GM12878 (cell line): Measurements from ENCODE around the gene KRTAP5-8. TPM values are rescaled to one million over a fixed set of nuclear protein-coding genes. Genes with fewer than 3 reads are reported as not detected.

Experiments
- ATAC-seq: fragments of 200-7000 bp; cut with Tn5 transposase; 3 replicates; pipeline ENCODE4 v1.9.1; 2020; ENCODE audit warnings: mild to moderate bottlenecking, moderate library complexity
- BruUV-seq: library from RNA; stranded (reverse); fragments of 400-500 nt; replicated peaks from 2 replicates; lab custom pipeline; 2021; lab: Mats Ljungman, UMichigan
- CTCF ChIA-PET: fragments of 300-600 bp; sonication (Branson Sonifier 250); formaldehyde crosslinking; extraction: SDS; loops from one replicate; lab custom pipeline; 2021; ENCODE audit warnings: inconsistent platforms; lab: Yijun Ruan, JAX
- POLR2A ChIA-PET: fragments of 350-600 bp; formaldehyde crosslinking; extraction: SDS; loops from one replicate; lab custom pipeline; 2021; ENCODE audit warnings: inconsistent platforms; lab: Charles Lee
- RAD21 ChIA-PET: fragments of 300-600 bp; sonication (Branson Sonifier 250); formaldehyde crosslinking; loops from one replicate; lab custom pipeline; 2023; ENCODE audit warnings: antibody characterized with exemption; ENCODE audit not compliant: unreplicated experiment; lab: Charles Lee
- SMC1A ChIA-PET: fragments of 300-600 bp; sonication (Branson Sonifier 250); formaldehyde crosslinking; loops from one replicate; lab custom pipeline; 2023; ENCODE audit not compliant: unreplicated experiment, uncharacterized antibody; lab: Charles Lee
- DNase-seq: peaks from one replicate; pipeline ENCODE4 v3.0.0-alpha.2; 2011; ENCODE audit warnings: low read depth, low spot score
- FAIRE-seq: peaks from 3 replicates; lab custom pipeline; 2011; peaks lifted over from hg19 to GRCh38; lab: Jason Lieb, UNC
- H2AFZ ChIP-seq: 2 replicates; pipeline ENCODE4 v1.6.0; 2011; ENCODE audit warnings: low read depth, low read length, control low read depth; ENCODE audit not compliant: control insufficient read depth
- H3K27ac ChIP-seq: 2 replicates; pipeline ENCODE4 v1.5.1; 2011; ENCODE audit warnings: control low read depth; ENCODE audit not compliant: control insufficient read depth, insufficient read depth
- H3K27me3 ChIP-seq, 2 experiments: replicated peaks in 1 of 2; 2 replicates each; pipeline versions ENCODE4 v1.6.0 to v1.6.1; 2011; ENCODE audit warnings: low read length in 1 of 2; ENCODE audit not compliant: control insufficient read depth in 2 of 2, insufficient read depth in 2 of 2
- H3K36me3 ChIP-seq, 2 experiments: 2 replicates each; pipeline ENCODE4 v1.5.1; 2011; ENCODE audit warnings: low read length in 1 of 2; ENCODE audit not compliant: control insufficient read depth in 2 of 2, insufficient read depth in 2 of 2
- H3K4me1 ChIP-seq: 2 replicates; pipeline ENCODE4 v1.6.1; 2011; ENCODE audit warnings: mild to moderate bottlenecking, low read length, moderate library complexity, mixed read lengths; ENCODE audit not compliant: control insufficient read depth, insufficient read depth
- H3K4me2 ChIP-seq: 2 replicates; pipeline ENCODE4 v1.6.0; 2011; ENCODE audit warnings: control low read depth; ENCODE audit not compliant: control insufficient read depth, insufficient read depth
- H3K4me3 ChIP-seq: fragments of 200-600 bp; sonication (generic); 2 replicates; pipeline ENCODE4 v1.5.1; 2016
- H3K79me2 ChIP-seq: 2 replicates; pipeline ENCODE4 v1.6.0; 2011; ENCODE audit warnings: low read length; ENCODE audit not compliant: control insufficient read depth, insufficient read depth
- H3K9ac ChIP-seq: 2 replicates; pipeline ENCODE4 v1.8.0; 2011; ENCODE audit warnings: low read length, control low read depth, mixed read lengths; ENCODE audit not compliant: control insufficient read depth, insufficient read depth
- H3K9me3 ChIP-seq: replicated peaks from 3 replicates; pipeline ENCODE4 v1.5.1; 2011; ENCODE audit warnings: mild to moderate bottlenecking, low read length; ENCODE audit not compliant: control insufficient read depth, insufficient read depth
- H4K20me1 ChIP-seq: 2 replicates; pipeline ENCODE4 v1.6.0; 2011; ENCODE audit not compliant: control insufficient read depth, insufficient read depth
- ATF7 ChIP-seq: fragments of 450-650 bp; IDR thresholded peaks from 2 replicates; pipeline ENCODE4 v1.6.1; 2016; ENCODE audit warnings: low read depth, mild to moderate bottlenecking
- BMI1 ChIP-seq: fragments of 450-650 bp; IDR thresholded peaks from 2 replicates; pipeline ENCODE4 v1.6.1; 2016; ENCODE audit warnings: mild to moderate bottlenecking, moderate library complexity, borderline replicate concordance
- BRCA1 ChIP-seq: IDR thresholded peaks from 2 replicates; pipeline ENCODE4 v1.6.1; 2011; ENCODE audit warnings: low read depth, low read length, improper control_type of control experiment
- CHD1 ChIP-seq: IDR thresholded peaks from 2 replicates; pipeline ENCODE4 v1.6.1; 2012; ENCODE audit warnings: low read depth, low read length, improper control_type of control experiment
- CREB1 ChIP-seq: IDR thresholded peaks from 2 replicates; pipeline ENCODE4 v1.6.1; 2012; ENCODE audit warnings: low read depth, mild to moderate bottlenecking, inconsistent platforms
- FOXK2 ChIP-seq: fragments of 450-650 bp; IDR thresholded peaks from 2 replicates; pipeline ENCODE4 v1.6.1; 2017; ENCODE audit warnings: mild to moderate bottlenecking, moderate library complexity
- HSF1 ChIP-seq: fragments of 150-350 bp; IDR thresholded peaks from 2 replicates; pipeline ENCODE4 v1.6.1; 2014; ENCODE audit warnings: mild to moderate bottlenecking, low read depth, low read length
- IKZF2 ChIP-seq, 2 experiments: fragments of 450-650 bp; IDR thresholded peaks; 2 replicates each; pipeline ENCODE4 v1.6.1; 2017; ENCODE audit warnings: mild to moderate bottlenecking in 2 of 2, moderate library complexity in 2 of 2
- NFYB ChIP-seq: IDR thresholded peaks from 2 replicates; pipeline ENCODE4 v1.6.1; 2011; ENCODE audit warnings: low read depth, mild to moderate bottlenecking, low read length, improper control_type of control experiment, moderate library complexity; ENCODE audit not compliant: insufficient read depth
- NR2F1 ChIP-seq: fragments of 450-650 bp; conservative IDR thresholded peaks from 2 replicates; pipeline ENCODE4 v1.6.1; 2017; ENCODE audit warnings: mild to moderate bottlenecking
- PAX8 ChIP-seq: fragments of 450-650 bp; IDR thresholded peaks from 2 replicates; pipeline ENCODE4 v1.6.1; 2017; ENCODE audit warnings: mild to moderate bottlenecking, moderate library complexity
- RBBP5 ChIP-seq: fragments of 200-600 bp; sonication (generic); conservative IDR thresholded peaks from 2 replicates; pipeline ENCODE4 v1.6.1; 2016
- SKIL ChIP-seq: fragments of 450-650 bp; IDR thresholded peaks from 2 replicates; pipeline ENCODE4 v1.6.1; 2017; ENCODE audit warnings: mild to moderate bottlenecking, low read depth, inconsistent platforms; ENCODE audit not compliant: poor library complexity, severe bottlenecking
- SUPT20H ChIP-seq: IDR thresholded peaks from 2 replicates; pipeline ENCODE4 v1.6.1; 2011; ENCODE audit warnings: low read depth, mild to moderate bottlenecking, low read length, moderate library complexity, borderline replicate concordance; ENCODE audit not compliant: control insufficient read depth
- USF1 ChIP-seq: IDR thresholded peaks from 2 replicates; pipeline ENCODE4 v1.6.1; 2011; ENCODE audit warnings: borderline replicate concordance, low read depth, mild to moderate bottlenecking, moderate library complexity, mixed read lengths, low read length; ENCODE audit not compliant: insufficient read depth; ENCODE audit errors: extremely low read length
- YBX1 ChIP-seq: fragments of 450-650 bp; IDR thresholded peaks from 2 replicates; pipeline ENCODE4 v1.6.1; 2016; ENCODE audit warnings: antibody characterized with exemption
- YY1 ChIP-seq: IDR thresholded peaks from 2 replicates; pipeline ENCODE4 v1.6.1; 2011; ENCODE audit warnings: low read depth, mild to moderate bottlenecking, low read length
- WGBS: methylation state at CpG from one replicate; pipeline ENCODE4 v1.1.6; 2016; ENCODE audit warnings: low lambda C conversion rate; ENCODE audit not compliant: insufficient replicate concordance, insufficient coverage; ENCODE audit errors: missing lambda C conversion rate; 5-methylcytosine and 5-hydroxymethylcytosine counted together
- in situ Hi-C: fragments of 300-500 bp; cut with MboI; formaldehyde crosslinking; loops from 9 replicates; pipeline ENCODE4 v1.14.3; 2018; ENCODE audit warnings: mixed read lengths
- intact Hi-C: fragments of 100-400 bp; cut with micrococcal nuclease; formaldehyde crosslinking; loops from one replicate; pipeline ENCODE4 v1.14.2; 2022; ENCODE audit not compliant: unreplicated experiment
- polyA plus RNA-seq, 11 experiments: library from polyadenylated mRNA; depleted of rRNA in 4 of 11; unstranded in 6 of 11; stranded (reverse) in 5 of 11; fragments of >200 nt; fragmentation: Nextera tagmentation in 4 of 11; fragmentation: Illumina TruSeq in 1 of 11; extraction: Ambion mirVana in 4 of 11; extraction: Trizol in 1 of 11; gene quantifications; 1 replicate in 1 of 11; 2 replicates in 10 of 11; pipeline versions ENCODE4 v1.2.1 to v1.2.3, GENCODE V29; 2011 to 2016; ENCODE audit warnings: inconsistent platforms in 2 of 11, missing spikeins in 2 of 11, low read depth in 1 of 11
- total RNA-seq, 4 experiments: library from RNA; depleted of rRNA in 3 of 4; stranded (reverse); fragments of >200 nt in 3 of 4; fragmentation: Illumina TruSeq in 1 of 4; extraction: Trizol in 1 of 4; gene quantifications; 2 replicates each; pipeline versions ENCODE4 v1.2.1 to v1.2.3, GENCODE V29; 2013 to 2021

Gene KRTAP5-8
- total and polyA plus RNA-seq, 10 of the 15 experiments (the other 5 are each of a cell fraction or from before 2014, with no cell fraction given), result 0.07 to 0.36 (median 0.13) TPM; not detected in 6

- Histone ChIP-seq H3K27ac (no peak overlapping the region), H2AFZ (no peak overlapping the region), H3K9ac (no peak overlapping the region), H4K20me1 (no peaks in the 10 kb centered on the region), H3K4me2 (no peak overlapping the region), H3K4me3 (no peak overlapping the region), H3K9me3 (no peaks in the 10 kb centered on the region), H3K36me3 (no peaks in the 10 kb centered on the region), H3K4me1 (no peaks in the 10 kb centered on the region), H3K79me2 (no peaks in the 10 kb centered on the region), H3K27me3 (no peaks in the 10 kb centered on the region)
- CTCF ChIA-PET, result interaction anchor here (1.1 to 1.9 kb wide), 5 partner anchors 16 to 191 kb away, joined by 3 to 8 read pairs (median 5); no protein-coding TSS in a partner anchor
- in situ Hi-C loops (no loop called here), intact Hi-C loops (loop anchor here (10.0 kb wide), 1 partner anchor 140 kb away; no protein-coding TSS in a partner anchor)
- WGBS, result 45% methylated on average over 4 of the region's 4 CpGs
- SMC1A ChIA-PET, result no interaction called here
- DNase-seq (no peak), FAIRE-seq (no peak), ATAC-seq (no peak)
- POLR2A ChIA-PET, result no interaction called here
- no peak for TF ChIP-seq BRCA1
- TF ChIP-seq FOXK2, result no peak
- no peak for TF ChIP-seq BMI1
- TF ChIP-seq CREB1, result no peak
- TF ChIP-seq CHD1, result no peak
- no peak for TF ChIP-seq ATF7
- no peak for TF ChIP-seq YBX1
- TF ChIP-seq NFYB, result no peak
- no peak for TF ChIP-seq RBBP5
- TF ChIP-seq SKIL, result no peak
- TF ChIP-seq YY1, result no peak
- TF ChIP-seq IKZF2 (IDR thresholded peaks at IDR 0.05), result no peak
- TF ChIP-seq HSF1, result no peak
- TF ChIP-seq SUPT20H, result no peak
- no peak for TF ChIP-seq NR2F1
- no peak for TF ChIP-seq PAX8
- TF ChIP-seq USF1, result no peak
- BruUV-seq, result no TSS peak
- RAD21 ChIA-PET, result interaction anchor here (0.9 kb wide), 1 partner anchor 77 kb away, joined by 5 read pairs; no protein-coding TSS in a partner anchor
Measured at GRCh38 chr11:71564430-71564829, 26.6 kb downstream of the KRTAP5-8 start.
